ENCODE data around the gene CA5A.

The CA5A gene

DNA sequence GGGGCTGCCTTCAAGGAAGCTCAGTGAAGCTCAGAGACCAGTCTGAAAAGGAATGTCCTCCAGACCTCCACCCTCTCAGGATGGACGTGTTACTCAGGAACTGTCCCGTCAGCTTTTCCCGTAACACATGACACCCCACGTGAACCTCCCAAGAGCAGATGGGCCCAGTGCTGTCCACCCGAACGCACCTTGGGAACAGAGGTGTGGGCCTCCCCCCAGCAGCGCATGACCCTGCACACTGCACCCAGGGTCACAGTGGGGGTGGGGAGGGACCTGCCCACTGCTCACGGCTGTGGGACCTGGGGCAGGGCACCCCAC is 88.9 kb downstream of the CA5A start:
- no peak for DNase-seq

DNA sequence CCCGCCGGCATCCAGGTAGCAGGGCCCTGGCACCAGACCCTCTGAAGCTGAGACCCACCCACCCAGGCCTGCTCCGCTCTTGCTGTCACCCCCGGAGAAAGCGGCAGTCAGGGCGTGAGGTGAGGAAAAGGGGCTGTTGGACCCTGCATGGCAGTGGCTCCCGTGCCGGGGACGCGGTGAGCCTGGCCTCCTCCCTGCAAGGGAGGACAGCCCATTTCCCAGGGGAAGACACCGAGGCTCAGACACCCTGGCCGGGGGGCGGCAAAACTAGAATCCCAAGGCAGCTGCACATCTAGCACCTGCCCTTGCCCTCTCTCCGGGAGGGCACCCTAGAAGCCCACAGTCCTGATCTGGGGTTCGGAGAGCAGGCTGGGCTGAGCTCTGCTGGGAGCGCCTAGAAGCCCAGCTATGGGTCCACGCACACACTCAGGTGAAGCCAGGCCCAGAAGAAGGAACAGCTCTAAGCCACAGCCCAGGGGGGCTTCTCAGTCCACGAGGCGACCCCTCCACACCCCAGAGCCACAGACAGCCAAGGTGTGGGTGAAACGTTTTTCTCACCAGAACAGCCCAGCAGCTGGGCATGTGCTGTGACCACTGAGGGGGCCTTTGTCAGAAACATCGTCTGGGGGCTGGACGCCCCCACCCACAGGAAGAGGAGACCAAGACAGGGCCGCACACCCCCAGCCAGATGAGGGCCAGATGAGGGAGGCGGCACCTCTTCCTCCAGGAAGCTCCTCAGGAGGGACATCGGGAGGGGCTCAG is 89.4 kb downstream of the CA5A start:
- DNase-seq: no peak

DNA sequence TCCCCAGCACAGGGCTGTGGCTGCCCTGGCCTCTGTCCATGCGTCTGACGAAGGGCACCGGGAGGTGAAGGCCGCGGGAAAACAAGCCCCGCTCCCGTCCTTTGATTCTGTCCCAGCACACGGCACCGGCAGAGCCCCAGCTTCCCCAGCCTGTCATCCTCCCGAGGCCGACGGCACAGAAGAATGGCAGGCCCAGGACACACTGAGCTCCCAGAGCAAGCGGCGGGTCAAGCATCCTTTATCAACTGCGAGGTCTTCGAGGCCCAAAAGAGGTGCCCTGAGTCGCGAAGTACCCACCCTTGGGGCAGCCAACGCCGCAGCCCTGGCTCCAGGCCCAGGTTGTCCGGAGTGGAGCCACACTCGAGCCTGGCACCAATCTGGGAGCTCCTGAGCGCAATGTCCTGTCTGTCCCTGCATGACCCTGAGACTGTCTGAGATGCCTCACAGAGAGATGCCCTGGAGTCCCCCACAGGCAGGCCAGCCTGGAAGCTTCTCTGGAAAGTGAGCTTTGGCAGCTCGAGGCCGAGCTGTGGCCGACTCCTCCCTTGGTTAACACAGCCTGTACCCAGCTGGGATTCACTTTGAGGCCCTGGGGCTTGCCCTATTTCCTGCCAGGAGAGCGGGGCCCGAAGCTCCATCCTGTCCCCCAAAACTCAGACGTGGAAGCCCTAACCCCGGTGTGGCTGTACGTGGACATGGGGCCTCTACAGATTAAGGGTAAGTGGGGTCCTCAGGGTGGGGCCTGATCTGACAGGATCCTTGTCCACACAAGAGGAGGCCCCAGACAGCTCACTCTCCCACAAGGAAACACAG is 90.3 kb downstream of the CA5A start:
- DNase-seq: no peak

DNA sequence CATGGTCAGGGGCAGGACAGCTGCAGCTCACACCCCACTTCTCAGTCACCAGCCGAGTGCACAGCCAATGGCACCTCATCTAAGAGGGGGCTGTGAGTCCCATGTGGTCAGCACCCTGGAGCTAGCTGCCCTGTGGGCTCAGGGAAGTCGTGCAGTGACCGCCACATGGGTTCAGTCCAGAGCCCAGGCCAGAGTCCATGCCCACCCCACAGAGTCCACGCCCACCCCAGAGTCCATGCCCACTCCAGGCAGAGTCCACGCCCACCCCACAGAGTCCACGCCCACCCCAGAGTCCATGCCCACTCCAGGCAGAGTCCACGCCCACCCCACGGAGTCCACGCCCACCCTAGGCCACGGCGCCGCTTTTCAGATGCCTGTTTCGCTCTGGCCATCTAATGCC is 91.1 kb downstream of the CA5A start:
- no peak for DNase-seq

DNA sequence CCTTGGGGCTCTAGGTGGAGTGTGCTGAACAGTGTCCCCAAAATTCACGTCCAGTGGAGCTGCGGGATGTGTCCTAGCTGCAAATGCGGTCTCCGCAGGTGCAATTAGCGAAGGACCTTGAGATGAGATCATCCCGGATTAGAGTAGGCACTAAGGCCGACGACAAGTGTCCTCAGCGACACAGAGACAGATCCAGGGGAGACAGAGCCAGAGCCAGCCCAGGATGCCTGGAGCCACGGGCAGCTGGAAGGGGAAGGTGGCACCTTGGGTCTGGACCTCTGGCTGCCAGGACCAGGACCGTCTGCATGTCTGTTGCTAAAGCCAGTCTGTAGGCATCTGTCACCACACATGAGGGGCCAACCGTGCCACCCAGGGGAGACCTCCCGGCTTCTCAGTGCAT is 91.5 kb downstream of the CA5A start:
- no peak for DNase-seq

DNA sequence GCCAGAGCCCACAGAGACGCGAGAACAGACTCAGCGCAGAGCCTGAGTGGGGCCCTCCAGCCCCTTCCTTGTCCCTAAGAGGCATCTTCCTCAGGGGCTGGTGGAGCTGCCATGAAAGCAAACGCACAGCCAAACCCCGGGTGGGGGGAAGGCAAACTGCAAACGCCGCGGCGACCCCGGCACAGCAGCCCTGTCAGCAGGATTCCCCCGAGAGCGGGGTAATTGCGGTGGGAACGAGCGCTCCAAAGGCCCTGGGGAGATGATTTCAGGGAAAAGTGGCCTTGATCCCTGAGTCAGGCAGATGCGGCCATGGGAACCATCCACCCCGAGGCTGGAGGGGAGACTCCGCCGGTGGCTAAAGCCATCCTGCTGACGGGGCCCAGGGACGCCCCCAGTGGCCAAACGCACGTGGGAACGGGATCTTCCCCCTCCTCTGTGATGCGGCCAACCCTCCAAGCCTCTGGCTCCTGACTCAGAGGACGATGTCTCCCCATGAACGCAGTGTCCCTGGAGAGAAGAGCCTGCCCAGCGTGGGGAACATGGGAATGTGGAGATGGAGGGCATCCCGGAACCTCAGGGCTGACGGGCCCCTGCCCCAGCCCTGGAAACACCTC is 92.1 kb downstream of the CA5A start:
- DNase-seq: peak; percentile 60

DNA sequence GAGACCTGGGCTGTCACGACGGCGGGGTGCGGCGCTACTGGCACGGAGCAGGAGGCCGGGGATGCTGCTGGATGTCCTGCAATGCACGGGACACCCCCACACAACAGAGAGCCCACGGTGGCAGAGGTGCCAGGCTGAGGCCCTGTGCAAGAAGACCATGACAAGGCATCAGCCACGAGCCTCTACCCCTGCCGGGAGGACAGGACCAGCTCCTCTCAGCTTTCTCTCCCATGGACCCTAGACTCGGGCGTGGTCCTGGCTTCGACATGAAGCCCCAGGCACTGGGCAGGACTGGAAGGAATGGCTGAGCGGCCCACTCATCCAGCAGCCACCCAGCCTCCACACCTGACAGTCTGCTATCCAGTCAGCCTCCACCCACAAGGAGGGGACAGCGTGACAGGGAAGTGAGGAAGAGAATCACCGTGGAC is 92.6 kb downstream of the CA5A start:
- DNase-seq: no peak

DNA sequence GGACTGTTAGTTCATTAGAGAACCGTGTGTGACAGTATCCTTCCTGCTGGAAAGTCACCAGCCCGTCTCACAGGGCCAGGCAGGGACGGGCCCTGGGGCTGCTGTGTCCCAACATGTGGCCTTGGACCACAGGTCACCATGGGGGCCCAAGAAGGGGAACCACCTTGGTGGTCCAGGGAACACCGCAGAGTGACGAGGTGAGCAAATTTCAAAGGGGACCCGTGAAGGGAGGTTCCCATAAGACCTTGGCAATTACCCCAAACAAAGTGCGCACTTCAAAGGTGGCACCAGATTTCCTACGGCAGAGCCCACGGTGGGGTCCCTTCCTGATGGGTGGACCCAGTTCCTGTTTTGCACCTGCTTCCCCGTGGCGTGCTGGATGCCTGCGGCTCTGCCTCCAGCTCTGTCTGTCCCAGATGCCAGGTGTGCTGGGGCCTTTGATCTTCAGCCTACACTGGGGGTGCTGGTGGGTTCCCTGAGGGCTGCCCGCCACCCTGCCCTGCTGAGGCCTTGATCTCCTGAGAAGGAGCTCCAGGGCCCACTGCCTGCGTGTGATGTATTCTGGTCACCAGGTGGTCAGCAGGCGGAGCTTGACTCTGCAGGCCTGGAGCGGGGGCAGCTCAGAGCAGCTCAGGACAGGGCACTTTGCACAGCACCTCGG is 94.0 kb downstream of the CA5A start:
- DNase-seq: no peak

DNA sequence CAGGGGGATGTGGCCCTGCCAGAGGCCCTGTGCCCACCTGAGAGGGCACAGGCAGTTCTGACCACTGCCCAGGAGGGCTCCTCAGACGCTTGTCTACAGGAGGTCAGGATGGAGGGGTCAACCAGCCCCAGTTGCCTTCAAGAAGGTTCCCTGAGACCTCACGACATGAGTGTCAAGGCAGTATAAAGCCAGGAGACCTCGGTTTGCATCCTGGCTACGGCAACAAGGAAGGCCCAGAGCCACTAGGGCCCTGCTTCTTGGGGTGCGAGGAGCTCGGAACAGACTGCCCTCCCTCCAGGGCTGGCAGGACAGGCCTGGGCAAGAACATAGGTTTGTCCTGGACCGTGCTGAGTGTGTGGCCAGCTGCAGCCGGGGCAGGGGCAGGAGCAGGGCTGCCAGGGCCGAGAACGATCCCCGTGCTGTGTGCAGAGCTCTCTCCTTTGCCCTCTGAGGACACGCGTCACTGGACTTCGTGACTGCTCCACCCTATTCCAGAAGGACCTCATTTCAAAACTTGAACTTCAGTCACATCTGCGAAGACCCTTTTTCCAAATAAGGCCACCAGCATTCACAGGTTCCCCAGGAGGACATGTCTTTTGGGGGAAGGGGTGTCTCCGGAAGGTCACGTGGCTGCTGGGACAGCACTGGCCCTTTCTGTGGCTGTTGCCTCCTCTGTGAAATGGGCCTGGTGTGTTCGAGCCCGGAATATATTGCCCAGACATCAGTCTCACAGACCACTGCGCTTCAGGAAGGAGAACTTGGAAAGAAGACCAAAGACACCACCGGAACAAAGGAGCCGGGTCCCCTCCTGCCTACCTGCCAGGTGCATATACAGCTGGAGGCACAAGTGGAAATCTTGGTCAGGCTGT is 94.8 kb downstream of the CA5A start:
- no peak for DNase-seq

DNA sequence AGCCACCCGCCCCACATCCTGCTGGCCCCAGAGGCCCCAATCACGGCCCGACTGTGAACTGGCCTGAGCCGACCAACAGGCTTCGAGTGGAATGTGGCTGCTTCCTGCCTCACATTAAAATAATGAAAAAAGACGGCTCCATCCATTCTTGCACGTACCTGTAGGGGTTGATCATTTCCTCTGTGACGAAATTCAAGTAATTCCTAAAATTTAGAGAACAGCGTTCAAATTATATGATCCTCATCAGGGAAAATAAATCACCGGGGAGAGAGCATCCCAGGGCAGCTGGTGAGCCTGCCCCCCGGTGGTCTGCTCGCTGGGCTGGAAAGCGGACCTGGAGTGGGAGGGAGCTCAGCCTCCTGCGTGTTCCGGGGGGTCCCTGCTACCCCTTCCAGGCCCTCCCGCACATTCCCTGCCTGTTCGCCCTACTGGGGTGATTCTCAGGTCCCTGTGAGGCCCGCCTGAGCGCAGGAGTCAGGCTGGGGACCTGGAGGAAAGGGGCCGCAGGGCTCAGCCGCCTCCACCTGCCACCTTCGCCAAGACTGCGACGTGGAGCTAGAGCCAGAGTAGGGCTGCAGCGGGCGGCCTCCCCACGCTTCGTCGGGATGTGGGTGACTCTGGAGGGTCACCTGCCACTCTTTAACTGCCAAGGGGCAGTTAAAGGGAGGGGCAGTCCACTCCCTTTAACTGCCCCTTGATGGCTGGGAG is 95.9 kb downstream of the CA5A start:
- no peak for DNase-seq

DNA sequence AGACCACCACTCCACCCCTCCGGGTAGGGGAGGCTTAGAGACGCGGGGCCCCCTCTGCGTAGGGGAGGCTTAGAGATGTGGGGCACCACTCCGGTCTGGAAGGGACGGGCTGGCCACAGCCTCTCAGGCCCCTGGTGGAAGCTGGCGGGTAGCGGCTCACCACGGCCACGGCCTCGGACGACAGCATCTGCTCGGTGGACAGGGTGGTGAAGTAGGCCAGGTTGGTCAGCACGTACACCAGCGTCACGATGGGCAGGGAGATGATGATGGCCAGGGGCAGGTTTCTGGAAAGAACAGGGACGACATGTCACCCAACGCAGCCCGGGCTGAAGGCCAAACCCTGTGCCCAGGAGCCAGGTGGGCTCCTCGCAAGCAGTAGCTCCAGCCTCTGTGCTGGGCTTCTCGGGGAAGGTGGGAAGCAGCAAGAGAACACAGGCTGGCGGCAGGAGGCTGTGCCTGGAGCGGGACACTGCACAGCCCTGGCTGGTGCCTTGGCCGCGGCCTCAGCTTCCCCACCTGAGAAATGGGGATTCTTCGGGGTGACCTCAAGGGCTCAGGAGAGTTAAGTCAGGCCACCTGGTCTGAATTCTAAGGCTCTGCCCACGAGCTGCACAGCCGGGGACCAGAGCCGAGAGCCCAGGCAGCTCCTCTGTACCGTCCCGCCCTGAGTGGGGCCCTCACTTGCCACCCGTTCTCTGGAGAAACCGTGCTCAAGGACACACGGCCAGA is 96.6 kb downstream of the CA5A start:
- DNase-seq: no peak

DNA sequence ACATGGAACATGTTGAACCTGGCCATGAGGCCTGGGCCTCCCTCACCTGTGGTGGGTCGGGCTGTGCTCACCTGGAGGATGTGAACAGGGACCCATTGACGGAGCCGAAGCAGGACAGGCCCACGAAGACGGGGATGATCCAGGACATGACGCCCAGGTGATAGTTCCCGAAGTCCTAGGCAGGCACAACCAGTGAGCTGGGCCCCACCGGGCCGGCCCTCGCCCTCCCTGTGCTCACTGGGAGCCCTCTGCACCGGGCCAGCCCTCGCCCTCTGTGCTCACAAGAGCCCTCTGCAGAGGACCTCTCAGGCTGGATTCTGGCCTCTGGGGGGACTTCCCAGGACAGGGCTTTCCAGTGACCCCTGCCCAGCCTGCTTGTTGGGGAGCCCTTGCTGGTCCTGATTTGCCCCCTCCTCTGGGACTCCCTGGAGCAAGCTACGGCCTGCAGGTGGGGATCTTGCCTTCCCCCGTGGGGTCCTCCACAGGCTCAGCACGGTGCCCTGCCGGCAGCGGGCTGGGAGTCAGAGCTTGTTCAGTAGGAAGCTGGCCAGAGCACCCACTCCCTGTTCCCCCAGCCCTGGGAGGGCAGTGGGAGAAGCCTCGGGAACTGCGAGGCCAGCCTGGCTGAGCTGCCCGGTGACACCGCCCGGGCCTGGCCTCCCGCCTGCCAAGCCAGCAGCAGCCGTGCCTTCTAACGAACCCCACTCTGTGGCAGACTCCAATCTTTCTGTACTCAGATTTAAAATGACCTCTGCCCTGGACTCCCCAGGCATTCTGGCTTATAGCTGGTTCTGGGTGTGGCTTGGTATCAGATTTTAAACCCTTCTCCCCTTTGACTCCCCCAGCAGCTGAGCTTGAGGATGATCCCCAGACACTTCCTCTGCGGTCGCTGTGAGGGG is 97.4 kb downstream of the CA5A start:
- DNase-seq: no peak

All from T1000 (cell line).